GM23338 (cell line): Measurements from ENCODE around the gene TULP4.

ENCODE experiments used
- CREB1 ChIP-seq: fragments of 250-450 bp; sonication (Bioruptor Pico); IDR thresholded peaks from 2 replicates; pipeline ENCODE4 v1.5.0; 2020; ENCODE audit warnings: low read depth, mild to moderate bottlenecking, moderate library complexity
- EZH2 ChIP-seq: fragments of 200-600 bp; sonication (generic); IDR thresholded peaks from one replicate; pipeline ENCODE4 v1.8.0; 2017; ENCODE audit warnings: antibody characterized with exemption, mild to moderate bottlenecking, low read depth; ENCODE audit not compliant: unreplicated experiment
- EZH2phosphoT487 ChIP-seq: fragments of 200-600 bp; sonication (generic); IDR thresholded peaks from one replicate; pipeline ENCODE4 v1.8.1; 2018; ENCODE audit warnings: antibody characterized with exemption; ENCODE audit not compliant: unreplicated experiment
- JUNB ChIP-seq: IDR thresholded peaks from one replicate; pipeline ENCODE4 v1.6.1; 2016; ENCODE audit warnings: antibody characterized with exemption; ENCODE audit not compliant: unreplicated experiment
- POLR2AphosphoS5 ChIP-seq: IDR thresholded peaks from 2 replicates; pipeline ENCODE4 v1.6.1; 2016; ENCODE audit warnings: antibody characterized with exemption, low read depth
- TF ChIP-seq, protein P1 (sequence below), 2 experiments: fragments of 200-600 bp in 1 of 2; sonication (generic) in 1 of 2; conservative IDR thresholded peaks; 2 replicates each; pipeline versions ENCODE4 v1.5.1 to v1.6.1; 2016 to 2017; ENCODE audit warnings: antibody characterized with exemption in 2 of 2, low read depth in 2 of 2, mild to moderate bottlenecking in 2 of 2, moderate library complexity in 1 of 2

DNA sequence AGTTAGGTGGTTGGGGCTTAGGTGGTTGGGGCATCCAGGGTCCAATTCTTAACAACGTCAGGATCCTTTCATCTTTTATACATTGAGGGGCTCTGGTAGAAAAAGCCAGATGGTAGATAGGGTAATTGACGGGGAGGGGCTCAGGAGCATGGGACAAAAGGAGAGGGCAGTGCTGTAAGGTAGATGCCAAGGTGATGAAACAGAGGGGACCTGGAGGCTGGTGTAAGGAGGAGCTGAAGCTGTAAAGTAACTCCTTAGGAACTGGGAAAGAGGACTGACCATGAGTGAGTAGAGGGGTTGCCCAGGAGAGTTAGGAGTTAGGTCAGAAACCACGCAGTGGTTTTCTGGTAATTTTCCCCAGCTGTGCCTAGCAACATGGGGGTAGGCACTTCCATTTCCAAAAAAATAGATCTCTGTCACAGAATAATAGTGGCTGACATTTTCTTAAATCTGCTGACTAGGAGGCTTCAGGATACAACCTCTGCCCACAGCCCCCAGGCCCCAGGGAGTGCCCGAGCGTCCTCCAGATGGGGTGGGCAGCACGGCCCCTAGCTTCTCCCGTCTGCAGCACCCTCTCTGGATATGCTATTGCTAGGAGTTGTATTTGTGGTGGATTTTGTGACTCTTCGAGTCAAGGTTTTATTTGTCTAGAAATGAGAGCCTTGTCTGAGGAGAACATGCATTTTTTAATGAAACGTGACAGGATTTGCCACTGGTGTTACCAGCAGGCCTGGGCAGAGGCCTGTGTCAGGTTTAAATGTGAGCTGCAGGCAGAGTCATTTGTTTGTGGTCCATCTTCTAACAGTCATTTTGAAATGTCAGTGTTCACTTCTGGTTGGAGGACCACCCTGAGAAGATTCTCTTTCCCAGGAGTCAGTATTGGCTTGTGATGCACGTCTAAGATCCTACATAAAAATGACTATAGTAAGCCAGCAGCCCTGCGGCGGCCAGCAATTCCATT is 44.6 kb downstream of the TULP4 start:
- TF ChIP-seq POLR2AphosphoS5 (no peak), CREB1 (CRISPR knock-in tag) (no peak), EZH2 (no peak), JUNB (no peak), EZH2phosphoT487 (no peak)
- TF ChIP-seq, protein P1, sequence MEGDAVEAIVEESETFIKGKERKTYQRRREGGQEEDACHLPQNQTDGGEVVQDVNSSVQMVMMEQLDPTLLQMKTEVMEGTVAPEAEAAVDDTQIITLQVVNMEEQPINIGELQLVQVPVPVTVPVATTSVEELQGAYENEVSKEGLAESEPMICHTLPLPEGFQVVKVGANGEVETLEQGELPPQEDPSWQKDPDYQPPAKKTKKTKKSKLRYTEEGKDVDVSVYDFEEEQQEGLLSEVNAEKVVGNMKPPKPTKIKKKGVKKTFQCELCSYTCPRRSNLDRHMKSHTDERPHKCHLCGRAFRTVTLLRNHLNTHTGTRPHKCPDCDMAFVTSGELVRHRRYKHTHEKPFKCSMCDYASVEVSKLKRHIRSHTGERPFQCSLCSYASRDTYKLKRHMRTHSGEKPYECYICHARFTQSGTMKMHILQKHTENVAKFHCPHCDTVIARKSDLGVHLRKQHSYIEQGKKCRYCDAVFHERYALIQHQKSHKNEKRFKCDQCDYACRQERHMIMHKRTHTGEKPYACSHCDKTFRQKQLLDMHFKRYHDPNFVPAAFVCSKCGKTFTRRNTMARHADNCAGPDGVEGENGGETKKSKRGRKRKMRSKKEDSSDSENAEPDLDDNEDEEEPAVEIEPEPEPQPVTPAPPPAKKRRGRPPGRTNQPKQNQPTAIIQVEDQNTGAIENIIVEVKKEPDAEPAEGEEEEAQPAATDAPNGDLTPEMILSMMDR (conservative IDR thresholded peaks at IDR 0.05; ENCODE audit: low read depth in 2 of 2) = no peak
